ENCODE data around the gene PHB1.

DNA sequence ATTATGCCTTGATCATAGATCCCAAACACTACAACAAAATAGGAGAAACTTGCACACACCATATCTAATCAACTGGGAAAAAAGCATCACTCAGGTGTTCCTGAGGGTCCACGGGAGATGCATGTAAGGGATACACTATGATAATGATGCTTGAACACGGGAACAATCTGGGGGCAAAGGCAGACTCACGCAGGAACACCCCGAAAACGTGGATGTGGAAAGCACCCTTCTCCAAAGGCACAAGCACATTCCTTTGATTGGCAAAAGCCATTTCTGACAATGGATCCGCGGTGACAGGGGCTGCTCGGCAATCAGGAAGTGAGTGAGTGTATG lies 53.9 kb downstream of the PHB1 start:
- TF ChIP-seq PAX5 (IDR thresholded peaks at IDR 0.05; ENCODE audit: insufficient read depth, low read length, severe bottlenecking) (no peak), POLR2A (IDR thresholded peaks at IDR 0.05; ENCODE audit: low read depth, low read length) (no peak), POLR2AphosphoS5 (IDR thresholded peaks at IDR 0.05; ENCODE audit: low read depth, low read length) (no peak), TAF1 (IDR thresholded peaks at IDR 0.05; ENCODE audit: low read depth, low read length) (no peak), SPI1 (IDR thresholded peaks at IDR 0.05; ENCODE audit: low read depth, low read length) (no peak)
